ENCODE results near the gene PDE11A. TPM values are rescaled to one million over a fixed set of nuclear protein-coding genes. Genes with fewer than 3 reads are reported as not detected.

Gene PDE11A
- total and polyA plus RNA-seq, 2 of the 8 experiments (the other 6 are each of a cell fraction or from before 2014, with no cell fraction given) = 0.19 to 0.23 TPM

DNA sequence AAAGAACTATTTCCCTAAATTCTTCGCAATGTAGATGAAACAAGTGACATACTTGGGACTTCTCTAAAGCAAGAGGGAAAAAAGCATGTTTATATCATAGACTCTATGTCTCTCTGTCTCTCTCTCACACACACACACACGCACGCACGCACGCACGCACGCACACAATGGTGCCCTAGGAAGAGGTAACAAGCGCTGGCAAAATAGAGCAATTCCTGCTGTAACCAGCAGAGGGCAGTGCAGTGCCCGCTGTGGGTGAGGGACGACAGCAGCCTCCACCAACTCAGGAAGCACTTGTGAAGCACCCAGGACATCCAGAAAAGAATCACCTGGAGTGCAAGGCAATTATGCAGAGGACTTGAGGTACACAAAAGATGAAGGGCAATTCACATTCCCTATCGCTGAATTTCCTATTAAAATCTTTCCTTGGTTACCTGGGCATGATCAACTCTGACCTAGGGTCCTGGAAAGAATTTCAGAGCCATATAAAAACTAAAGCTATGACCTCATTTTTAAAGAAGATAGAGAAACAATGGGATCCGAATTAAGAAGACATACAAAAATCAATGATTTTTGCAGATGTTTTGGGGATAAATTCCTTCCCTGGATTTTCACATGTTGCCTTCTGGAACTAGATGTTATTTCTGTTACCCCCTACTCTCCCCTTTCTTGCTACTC, 166.4 kb downstream of the PDE11A start:
- no peak overlapping the region for H3K4me2 ChIP-seq (ENCODE audit: insufficient read depth in 1 of 2, low read depth in 2 of 2, low read length in 2 of 2)
- TF ChIP-seq CREB1 (IDR thresholded peaks at IDR 0.05) = peak; percentile 45; the same call in 1 of the 2 replicates
- TF ChIP-seq HDAC2 (IDR thresholded peaks at IDR 0.05; ENCODE audit: borderline replicate concordance in 1 of 2, low read depth in 2 of 2, low read length in 2 of 2) = no peak
- peak; percentile 75 to 80 for TF ChIP-seq RAD21 (IDR thresholded peaks at IDR 0.05 in 1 of 2, conservative IDR thresholded peaks at IDR 0.05 in 1 of 2; ENCODE audit: low read depth in 2 of 2, low read length in 2 of 2)
- TF ChIP-seq, protein P1, sequence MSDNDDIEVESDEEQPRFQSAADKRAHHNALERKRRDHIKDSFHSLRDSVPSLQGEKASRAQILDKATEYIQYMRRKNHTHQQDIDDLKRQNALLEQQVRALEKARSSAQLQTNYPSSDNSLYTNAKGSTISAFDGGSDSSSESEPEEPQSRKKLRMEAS (IDR thresholded peaks at IDR 0.05) = no peak
- no peak for TF ChIP-seq SRF (IDR thresholded peaks at IDR 0.05; ENCODE audit: low read depth, low read length)
- TF ChIP-seq YY1 (IDR thresholded peaks at IDR 0.05; ENCODE audit: low read depth, low read length) = peak; percentile 60; the same call in 1 of the 2 replicates
- TF ChIP-seq, protein P2, sequence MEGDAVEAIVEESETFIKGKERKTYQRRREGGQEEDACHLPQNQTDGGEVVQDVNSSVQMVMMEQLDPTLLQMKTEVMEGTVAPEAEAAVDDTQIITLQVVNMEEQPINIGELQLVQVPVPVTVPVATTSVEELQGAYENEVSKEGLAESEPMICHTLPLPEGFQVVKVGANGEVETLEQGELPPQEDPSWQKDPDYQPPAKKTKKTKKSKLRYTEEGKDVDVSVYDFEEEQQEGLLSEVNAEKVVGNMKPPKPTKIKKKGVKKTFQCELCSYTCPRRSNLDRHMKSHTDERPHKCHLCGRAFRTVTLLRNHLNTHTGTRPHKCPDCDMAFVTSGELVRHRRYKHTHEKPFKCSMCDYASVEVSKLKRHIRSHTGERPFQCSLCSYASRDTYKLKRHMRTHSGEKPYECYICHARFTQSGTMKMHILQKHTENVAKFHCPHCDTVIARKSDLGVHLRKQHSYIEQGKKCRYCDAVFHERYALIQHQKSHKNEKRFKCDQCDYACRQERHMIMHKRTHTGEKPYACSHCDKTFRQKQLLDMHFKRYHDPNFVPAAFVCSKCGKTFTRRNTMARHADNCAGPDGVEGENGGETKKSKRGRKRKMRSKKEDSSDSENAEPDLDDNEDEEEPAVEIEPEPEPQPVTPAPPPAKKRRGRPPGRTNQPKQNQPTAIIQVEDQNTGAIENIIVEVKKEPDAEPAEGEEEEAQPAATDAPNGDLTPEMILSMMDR (IDR thresholded peaks at IDR 0.05; ENCODE audit: control extremely low read depth in 1 of 3, insufficient read depth in 1 of 3, low read depth in 1 of 3, low read length in 3 of 3) = peak; percentile 88 to 97 (median 94)
- H4K20me1 ChIP-seq (replicated peaks in 1 of 2; ENCODE audit: control insufficient read depth in 1 of 2, insufficient read depth in 2 of 2, low read length in 2 of 2) = no peaks in the 10 kb centered on the region
- H2AFZ ChIP-seq (ENCODE audit: low read length) = 0 out of 2 replicates have a peak overlapping the region, but pooled peaks have one; percentile 5
- DNase-seq (ENCODE audit: low read depth in 1 of 2, low spot score in 2 of 2) (peak; percentile 39 to 95), FAIRE-seq (peak; percentile 60)
- H4K91ac ChIP-seq (replicated peaks; ENCODE audit: insufficient read length, low read length) = no peak overlapping the region
- H2BK12ac ChIP-seq (ENCODE audit: low read depth, low read length) = no peak overlapping the region
- no peak overlapping the region for H3K27ac ChIP-seq (ENCODE audit: low read depth, low read length)
- no peak overlapping the region for H3K14ac ChIP-seq (ENCODE audit: insufficient read length)
- no peak overlapping the region for H2BK15ac ChIP-seq (ENCODE audit: low read length)
- ChIA-PET CTCF (ENCODE audit: partially characterized antibody) (interaction anchor here (0.7 to 3.1 kb wide), 14 partner anchors 8 to 508 kb away, joined by 3 to 18 read pairs (median 4); no protein-coding TSS in a partner anchor), POLR2A (ENCODE audit: partially characterized antibody) (interaction anchor here (0.6 to 1.2 kb wide), 2 partner anchors 65 to 1198 kb away, joined by 4 read pairs; no protein-coding TSS in a partner anchor)
- no peak overlapping the region for H3K18ac ChIP-seq (ENCODE audit: extremely low read depth, low read length)
- H2BK120ac ChIP-seq (replicated peaks; ENCODE audit: low read depth, low read length) = no peak overlapping the region
- H3K9ac ChIP-seq (replicated peaks in 1 of 4; ENCODE audit: extremely low read depth in 1 of 4, low read depth in 3 of 4, low read length in 3 of 4) = no peak overlapping the region
- no peak overlapping the region for H3K4me3 ChIP-seq (ENCODE audit: extremely low read depth in 1 of 4, insufficient read depth in 2 of 4, low read depth in 3 of 4, low read length in 4 of 4)
- no peak overlapping the region for H3K56ac ChIP-seq (replicated peaks; ENCODE audit: insufficient read length, low read depth, low read length)
- no peak overlapping the region for H3K4ac ChIP-seq (replicated peaks; ENCODE audit: insufficient read length, low read depth, low read length)
- no peak overlapping the region for H3K23ac ChIP-seq (ENCODE audit: insufficient read length)
- H3K79me1 ChIP-seq (ENCODE audit: low read depth, low read length) = no peaks in the 10 kb centered on the region
- H3K9me3 ChIP-seq (ENCODE audit: insufficient read depth in 2 of 2, low read depth in 1 of 2, low read length in 1 of 2) = no peaks in the 10 kb centered on the region
- no peaks in the 10 kb centered on the region for H3K23me2 ChIP-seq (ENCODE audit: low read depth, low read length)
- no peaks in the 10 kb centered on the region for H3K36me3 ChIP-seq (ENCODE audit: control insufficient read depth in 2 of 4, insufficient read depth in 4 of 4, low read length in 3 of 4)
- no peaks in the 10 kb centered on the region for H3K79me2 ChIP-seq (ENCODE audit: control insufficient read depth in 1 of 2, insufficient read depth in 2 of 2, low read length in 2 of 2)
- 27% methylated on average over 12 of the region's 12 CpGs; no CpG with 5 or more reads in 1 of the 2 experiments for WGBS, 2 experiments (ENCODE audit: extremely low coverage in 1 of 2, insufficient coverage in 1 of 2, insufficient read length in 1 of 2, insufficient replicate concordance in 2 of 2, low coverage in 1 of 2, low lambda C conversion rate in 2 of 2, missing lambda C conversion rate in 1 of 2)
- H4K5ac ChIP-seq (ENCODE audit: insufficient read length, low read depth, low read length) = no peak overlapping the region
- H4K8ac ChIP-seq (ENCODE audit: extremely low read depth, insufficient read depth, low read length) = no peak overlapping the region
- H3K27me3 ChIP-seq (replicated peaks in 1 of 4; ENCODE audit: control insufficient read depth in 3 of 4, extremely low read depth in 1 of 4, insufficient read depth in 3 of 4, low read length in 3 of 4) = no peaks in the 10 kb centered on the region; a peak in 1 of 7 replicates
- no peak overlapping the region for H2AK5ac ChIP-seq (ENCODE audit: low read depth, low read length)
- H3K4me1 ChIP-seq (replicated peaks in 1 of 4; ENCODE audit: control insufficient read depth in 3 of 4, insufficient read depth in 4 of 4, low read length in 3 of 4) = no peaks in the 10 kb centered on the region
- H2BK20ac ChIP-seq (ENCODE audit: low read length) = no peak overlapping the region
- no peak overlapping the region for H2BK5ac ChIP-seq (ENCODE audit: low read depth, low read length)

Measured in H1 (cell line).